Fibroblast of skin of right quadriceps (primary cell): Measurements from ENCODE around the gene PAX7.
"Not testable (repeated sequence)": the region's sequence is repeated elsewhere in the genome, so short reads cannot be mapped to it uniquely, and the experiment has no call there.

Experiments used
- DNase-seq: peaks from one replicate; pipeline ENCODE4 v3.0.0-alpha.2; 2013

Gene PAX7

DNA sequence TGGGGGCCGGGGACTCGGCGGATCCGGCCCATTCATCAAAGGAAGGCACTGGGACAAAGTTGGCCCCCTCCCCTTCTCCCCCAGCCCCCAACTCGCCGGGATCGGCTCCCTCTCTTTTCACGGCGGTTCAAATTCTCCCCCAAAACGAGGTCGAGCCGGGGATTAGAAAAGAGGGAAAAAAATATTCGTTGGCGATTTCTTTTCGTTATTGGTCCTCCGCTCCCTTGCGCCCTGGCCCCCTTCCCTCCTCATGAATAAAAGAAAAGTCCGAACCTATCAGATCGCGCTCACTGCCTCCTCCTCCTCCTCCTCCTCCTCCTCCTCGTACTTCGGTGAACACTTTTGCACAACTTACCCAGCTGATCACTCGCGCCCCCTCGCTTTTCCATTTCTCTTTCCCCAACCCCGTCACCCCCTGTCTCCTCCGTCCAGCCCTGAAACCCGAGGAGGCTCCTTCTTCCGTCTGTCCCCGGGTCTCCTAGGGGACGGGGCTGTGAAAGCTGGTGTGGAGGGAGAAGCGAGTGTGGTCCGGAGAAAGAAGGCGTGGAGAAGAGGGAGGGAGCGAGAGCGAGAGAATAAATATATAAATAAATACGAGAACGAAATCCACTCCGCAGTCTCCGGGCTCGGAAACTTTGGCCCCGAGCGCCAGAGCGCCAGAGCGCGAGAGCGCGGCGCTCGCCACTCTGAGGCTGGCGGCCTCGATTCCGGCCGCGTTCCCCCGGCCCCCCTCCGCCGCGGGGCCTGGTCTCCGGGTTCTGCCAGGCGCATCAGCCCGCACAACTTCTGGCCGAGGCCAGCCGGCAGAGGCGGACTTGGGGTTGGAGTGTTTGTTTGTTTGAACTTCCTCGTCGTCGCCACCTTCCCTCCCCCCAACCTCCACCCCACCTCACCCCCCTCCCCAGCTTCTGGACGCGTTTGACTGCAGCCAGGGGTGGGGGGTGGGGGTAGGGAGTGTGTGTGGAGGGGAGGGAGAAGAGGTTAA is at the start of gene PAX7:
PAX7 (plus strand) TSS at position 336 of the 985 bp plus-strand sequence. CDS start 758 bp downstream, outside the sequence.
- no peak for DNase-seq

DNA sequence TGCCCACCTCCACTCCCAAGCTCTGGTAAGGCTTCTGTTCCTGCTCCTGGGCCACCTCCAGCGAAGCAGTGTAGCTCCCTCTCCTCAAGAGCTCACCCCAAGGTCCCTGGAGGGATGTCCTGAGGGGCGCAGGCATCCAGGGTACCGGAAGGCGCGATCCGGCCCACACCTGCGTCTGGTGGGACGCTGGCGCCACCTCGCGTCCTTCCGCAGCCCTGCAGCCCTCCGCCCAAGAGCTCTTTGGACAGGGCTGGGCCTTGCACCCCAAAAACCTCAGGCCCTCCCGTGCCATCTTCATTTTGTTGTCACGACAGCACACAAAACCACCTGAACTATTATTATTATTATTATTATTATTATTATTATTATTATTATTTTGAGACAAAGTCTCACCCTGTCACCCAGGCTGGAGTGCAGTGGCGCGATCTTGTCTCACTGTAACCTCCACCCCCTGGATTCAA is 49.2 kb upstream of the PAX7 start:
- no peak for DNase-seq

DNA sequence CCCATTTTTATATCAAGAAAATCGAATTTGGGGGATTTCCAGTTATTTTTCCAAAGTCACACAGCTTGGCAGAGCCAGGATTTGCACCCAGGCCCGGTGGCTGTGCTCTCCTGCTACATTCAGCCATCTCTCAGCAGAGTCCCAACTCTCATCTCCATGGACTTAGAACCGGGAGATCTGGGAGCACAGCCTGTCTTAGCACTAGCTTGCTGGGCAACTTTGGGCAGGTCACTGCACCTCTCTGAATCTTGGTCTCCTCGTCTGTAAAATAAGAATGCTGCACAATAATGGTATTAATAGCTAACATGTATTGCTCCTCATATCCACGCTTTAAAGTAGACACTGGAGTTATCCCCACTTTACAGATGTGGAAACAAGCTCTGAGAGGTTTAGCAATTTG is 47.8 kb upstream of the PAX7 start:
- no peak for DNase-seq

DNA sequence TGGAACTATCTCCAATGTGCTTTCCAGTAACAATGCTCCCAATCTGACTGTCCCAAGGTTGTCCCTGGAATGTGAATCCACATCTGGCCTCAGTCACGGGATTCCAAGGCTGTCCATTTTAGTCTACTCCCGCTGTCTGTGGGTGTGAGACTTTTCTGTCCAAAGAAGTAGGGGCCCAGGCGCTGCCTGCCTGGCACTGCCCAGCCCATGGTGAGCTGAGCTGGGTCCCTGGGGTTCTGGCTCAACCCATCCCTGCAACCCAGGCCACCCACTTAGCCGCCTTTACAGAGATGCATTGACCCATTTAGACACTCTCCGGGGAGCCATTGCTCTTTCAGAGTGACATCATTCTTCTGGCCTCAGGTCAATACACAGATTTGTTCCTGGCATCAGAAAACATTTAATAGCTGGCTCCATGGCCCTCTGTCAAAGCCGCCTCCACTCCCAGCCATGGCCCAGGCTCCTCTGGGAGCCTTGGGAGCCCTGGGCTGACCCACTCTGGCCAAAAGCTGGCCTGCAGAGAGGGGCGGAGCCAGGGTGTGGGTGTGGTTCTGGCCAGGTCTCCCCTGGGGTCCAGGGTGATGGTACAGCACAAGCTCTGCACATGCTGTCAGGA is 47.2 kb upstream of the PAX7 start:
- no peak for DNase-seq

DNA sequence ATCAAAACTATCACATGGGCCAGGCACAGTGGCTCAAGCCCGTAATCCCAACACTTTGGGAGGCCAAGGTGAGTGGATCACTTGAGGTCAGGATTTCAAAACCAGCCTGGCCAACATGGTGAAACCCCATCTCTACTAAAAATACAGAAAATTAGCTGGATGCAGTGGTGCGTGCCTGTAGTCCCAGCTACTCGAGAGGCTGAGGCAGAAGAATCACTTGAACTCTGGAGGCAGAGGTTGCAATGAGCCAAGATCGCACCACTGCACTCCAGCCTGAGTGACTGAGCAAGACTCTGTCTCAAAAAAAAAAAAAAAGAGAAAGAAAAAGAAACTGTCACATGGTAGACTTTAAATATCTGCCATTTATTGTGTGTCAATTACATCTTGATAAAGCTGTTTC is 44.6 kb upstream of the PAX7 start:
- not testable (repeated sequence) for DNase-seq

DNA sequence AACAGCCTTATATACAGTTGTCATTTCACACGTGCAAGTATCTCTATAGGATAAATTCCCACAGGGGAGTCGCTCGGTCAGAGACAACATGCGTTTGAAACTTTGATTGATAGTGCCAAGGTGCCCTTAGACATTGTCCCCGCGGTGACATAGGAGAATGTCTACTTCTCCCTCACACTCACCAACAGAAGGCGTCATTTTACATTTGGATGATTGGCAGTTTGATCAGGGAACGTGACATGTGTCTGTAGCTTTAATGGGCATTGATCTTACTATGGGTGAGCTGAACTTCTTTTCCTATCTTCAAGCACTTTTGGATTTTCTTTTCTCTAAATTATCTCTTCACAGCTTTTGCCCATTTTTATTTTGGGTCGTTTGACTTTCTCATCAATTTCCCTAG is 42.6 kb upstream of the PAX7 start:
- no peak for DNase-seq

DNA sequence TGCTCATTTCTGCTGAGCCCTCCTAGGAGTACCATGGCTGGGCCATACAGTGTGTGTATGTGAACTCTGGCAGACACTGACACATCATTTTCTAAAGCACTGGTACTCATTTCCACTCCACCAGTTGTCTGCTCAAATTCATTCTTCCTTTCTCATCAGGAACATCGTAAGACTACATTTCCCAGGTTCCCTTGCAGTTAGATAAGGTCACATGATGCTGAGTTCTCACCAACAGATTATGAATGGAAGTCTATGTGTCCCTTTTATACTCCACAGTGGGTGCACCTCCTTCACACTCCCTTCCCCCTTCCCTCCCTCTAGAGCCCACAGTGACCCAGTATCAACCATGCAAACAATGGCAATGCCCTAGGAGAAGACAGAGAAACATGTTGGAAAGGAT is 38.3 kb upstream of the PAX7 start:
- DNase-seq, result no peak

GRCh38 chr1:18597160-18598042 is 33.2 kb upstream of the PAX7 start:
- peak; percentile 14 for DNase-seq

DNA sequence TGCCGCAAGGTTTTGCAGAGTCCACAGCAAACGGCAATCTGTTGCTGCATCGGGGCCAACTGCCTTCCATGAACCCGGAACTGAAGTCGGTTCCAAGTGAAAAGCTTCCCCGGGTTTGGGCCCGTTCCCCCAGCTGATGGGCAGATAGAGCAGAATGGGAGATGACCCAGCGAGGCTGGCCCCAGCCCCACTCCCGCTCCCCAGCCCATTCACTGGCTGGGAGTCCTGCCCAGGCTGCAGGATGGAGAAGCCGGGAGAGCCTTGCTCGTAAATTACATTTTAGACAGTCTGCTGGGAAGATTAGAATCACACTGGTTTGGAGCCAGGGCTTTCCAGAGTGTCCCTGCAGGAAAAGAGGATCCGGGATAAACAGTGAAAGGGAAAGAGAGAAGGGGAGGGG is 31.6 kb upstream of the PAX7 start:
- no peak for DNase-seq

DNA sequence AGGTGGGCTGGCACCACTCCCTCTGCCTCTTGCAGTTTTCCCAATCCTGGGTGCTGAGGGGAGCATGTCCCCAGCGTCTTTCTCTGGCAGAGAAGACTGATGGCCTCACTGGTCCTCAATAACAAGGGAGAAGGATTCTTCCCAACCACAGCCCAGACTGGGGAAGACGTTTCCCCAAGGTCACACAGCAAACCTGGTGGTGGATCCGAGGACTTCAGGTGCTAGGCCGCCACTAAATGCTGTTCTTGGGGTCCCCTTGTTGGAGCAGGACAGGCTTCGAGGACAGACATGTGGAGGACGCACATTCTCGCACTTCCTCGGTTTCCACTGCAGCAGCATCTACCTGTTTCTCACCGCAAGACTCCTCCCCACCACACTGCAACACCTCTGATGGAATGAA is 30.9 kb upstream of the PAX7 start:
- DNase-seq, result no peak

GRCh38 chr1:18602533-18603211 is 28.0 kb upstream of the PAX7 start:
- no peak for DNase-seq

- no peak for DNase-seq
These were observed 27.3 kb upstream of the PAX7 start for GRCh38 chr1:18603212-18603852.

DNA sequence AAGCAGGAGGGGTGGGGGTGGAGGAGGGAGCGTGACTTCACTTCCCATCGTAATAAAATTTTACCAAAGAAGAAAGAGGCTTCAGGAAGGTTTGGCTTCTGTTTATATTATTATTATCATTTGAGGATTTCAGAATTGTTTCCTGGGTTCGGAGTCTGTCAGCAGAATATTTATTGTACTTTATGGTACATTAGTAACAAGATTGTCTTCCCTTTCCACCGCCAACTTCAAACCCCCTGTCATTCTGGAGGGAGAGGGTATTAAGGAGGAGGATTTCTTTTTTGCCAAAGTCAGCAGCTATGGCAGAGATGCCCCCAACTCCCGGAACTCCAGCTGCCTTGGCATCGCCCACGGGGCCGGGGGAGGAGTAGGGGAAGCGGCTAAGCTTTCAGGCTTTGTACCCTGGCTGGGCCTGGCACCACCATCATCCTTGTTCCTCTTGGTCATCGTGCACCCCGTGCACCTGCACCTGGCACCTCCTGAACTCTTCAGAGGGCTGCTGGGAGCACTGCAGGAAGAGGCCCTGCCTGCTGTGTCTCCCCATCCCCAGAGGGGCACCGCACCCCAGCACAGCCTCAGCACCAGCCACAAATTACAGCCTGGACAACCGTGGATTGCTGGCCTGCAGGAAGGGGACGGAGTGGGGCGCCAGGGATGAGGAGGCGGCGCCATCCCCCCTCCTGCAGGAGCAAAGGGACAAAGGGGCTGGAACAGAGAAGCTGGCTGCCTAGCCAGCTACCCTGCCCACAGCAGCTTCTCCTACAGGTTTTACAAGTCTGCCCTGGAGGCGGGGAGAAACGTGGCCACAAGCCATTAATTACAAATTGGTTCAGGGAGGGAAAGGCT is 24.0 kb upstream of the PAX7 start:
- no peak for DNase-seq

- no peak for DNase-seq
These were observed 23.3 kb upstream of the PAX7 start for GRCh38 chr1:18607289-18607760.

DNA sequence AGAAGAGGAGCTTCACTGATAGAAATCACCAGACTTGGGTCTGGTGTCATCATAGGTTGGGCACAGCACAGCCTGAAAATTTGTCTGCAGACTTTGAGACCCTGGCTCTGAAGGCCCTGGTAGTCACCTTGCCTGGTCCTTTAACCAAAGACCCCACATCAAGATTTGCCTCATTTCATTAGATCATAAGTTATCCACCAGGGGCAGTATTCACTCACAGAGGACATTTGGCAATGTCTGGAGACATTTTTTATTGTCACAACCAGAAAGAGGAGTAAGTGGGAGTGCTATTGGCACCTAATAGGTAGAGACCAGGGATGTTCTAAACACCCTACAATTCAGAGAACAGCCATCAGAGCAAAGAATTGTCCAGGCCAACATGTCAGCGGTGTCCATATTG is 22.1 kb upstream of the PAX7 start:
- DNase-seq, result no peak

DNA sequence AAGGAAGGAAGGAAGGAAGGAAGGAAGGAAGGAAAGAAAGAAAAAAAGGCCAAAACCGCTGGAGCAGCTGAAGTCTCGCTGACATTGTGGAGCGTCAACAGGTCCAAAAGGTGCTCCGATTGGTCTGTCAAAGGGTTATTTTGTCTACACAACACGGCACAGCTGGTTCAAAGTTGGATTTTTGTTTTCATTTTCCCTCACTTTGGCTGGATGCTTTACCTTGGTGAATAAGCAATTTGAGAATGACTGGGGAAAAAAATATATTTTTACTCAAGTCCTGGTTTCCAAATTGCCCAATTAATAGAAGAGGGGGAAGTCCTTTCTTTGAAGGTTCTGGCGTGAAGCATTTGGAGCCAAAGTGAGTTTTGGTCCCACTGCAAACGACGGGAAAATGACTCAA is 19.3 kb upstream of the PAX7 start:
- DNase-seq, result no peak

GRCh38 chr1:18612073-18612472 is 18.6 kb upstream of the PAX7 start:
- DNase-seq, result no peak

DNA sequence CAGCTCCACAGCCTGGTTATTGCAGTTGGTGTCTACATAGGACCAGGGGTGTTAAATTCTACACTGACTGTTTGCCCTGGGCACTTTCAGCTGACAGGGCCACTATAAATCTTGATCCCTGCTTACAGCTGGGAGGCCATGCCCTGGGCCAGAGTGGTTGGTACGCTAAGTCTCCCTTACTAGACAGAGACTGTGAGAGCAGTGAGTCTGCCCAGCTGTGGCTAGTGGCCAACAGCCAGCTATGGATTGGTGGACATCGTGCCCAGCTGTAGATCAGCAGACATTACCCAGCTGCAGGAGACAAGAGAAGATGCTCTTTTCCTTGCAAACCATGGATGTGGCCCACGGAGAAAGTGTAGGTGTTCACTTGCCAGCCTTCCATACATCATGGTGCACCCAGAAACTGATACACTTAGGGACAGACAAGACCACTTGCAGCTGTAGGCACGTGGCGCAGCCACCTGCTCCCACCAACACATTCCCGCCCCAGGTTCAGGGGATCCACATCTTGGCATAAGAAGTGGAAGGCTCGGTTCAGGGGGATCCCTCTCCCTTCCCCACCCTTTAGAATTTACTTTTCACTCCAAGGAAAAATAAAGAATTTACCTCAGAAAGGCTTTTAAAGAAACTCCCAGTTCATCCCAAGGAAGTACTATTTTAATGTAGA is 16.4 kb upstream of the PAX7 start:
- DNase-seq, result no peak

DNA sequence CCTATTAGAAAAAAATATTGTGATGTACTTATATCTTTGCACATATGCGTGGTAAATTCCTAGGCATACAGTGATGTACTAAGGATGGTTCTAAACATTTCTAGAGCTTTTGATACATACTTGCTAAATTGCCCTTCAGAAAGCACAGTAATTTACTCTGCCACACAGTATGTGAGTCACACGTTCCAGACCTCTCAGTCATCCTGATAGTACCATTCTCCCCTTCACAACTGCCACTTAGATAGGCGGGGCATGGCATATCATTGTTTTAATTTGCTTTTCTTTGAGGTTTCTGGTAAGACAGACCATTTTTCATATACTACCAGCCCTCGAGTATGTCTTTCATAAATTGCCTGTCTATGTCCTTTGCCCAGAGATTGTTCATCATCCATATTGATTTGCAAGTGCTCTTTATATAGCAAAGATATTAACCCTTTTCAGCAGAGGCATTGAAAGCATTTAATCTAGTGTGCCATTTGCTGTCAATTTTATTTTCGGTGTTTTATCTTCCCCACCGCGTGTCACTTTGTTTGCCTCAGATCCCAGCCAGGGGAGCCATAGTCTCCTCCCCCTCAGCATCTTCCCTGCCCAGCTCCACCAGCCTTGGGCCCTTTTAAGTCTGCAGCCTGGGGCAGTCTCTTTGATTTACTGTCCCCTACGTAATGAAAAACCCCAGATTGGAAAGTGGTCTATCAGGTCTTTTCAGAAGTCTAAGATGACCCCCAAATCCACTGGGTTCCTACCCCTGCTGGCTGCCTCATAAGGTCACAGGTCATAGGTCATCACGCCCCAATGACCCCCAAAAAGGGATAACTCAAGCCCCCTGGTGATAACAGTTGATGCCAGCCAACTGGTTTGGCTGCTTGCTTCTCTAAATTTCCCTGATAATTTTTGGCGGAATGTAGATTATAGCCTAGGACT is 11.8 kb upstream of the PAX7 start:
- no peak for DNase-seq
